ENCODE measurements around the gene NT5C1B.

DNA sequence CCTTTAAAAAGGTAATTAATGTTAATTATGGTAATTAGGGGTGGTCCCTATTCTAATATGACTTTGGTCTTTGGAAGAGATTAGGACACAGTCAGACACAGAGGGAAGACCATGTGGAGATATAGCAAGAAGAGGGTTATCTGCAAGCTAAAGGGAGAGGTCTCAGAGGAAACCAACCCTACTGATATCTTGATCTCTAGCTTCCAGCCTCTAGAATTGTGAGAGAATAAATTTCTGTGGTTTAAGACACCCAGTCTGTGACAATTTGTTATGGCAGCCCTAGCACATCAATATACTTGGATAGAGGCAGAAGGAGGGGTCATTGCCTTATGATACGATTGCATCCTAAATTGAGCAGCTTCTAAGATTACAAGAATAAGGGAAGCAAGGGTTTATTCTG, 21.3 kb upstream of the NT5C1B start:
- TF ChIP-seq RARB (CRISPR knock-in tag; IDR thresholded peaks at IDR 0.05) = no peak
- TF ChIP-seq GLIS3 (CRISPR knock-in tag; IDR thresholded peaks at IDR 0.05) = no peak
- TF ChIP-seq PPARA (CRISPR knock-in tag; IDR thresholded peaks at IDR 0.05; ENCODE audit: borderline replicate concordance) = no peak
- no peak for TF ChIP-seq ZFP3 (CRISPR knock-in tag; IDR thresholded peaks at IDR 0.05)
- TF ChIP-seq TOX (CRISPR knock-in tag; IDR thresholded peaks at IDR 0.05; ENCODE audit: borderline replicate concordance) = no peak
- no peak for TF ChIP-seq ZNF565 (CRISPR knock-in tag; conservative IDR thresholded peaks at IDR 0.05; ENCODE audit: low read depth)
- no peak for TF ChIP-seq ARNTL (CRISPR knock-in tag; IDR thresholded peaks at IDR 0.05; ENCODE audit: borderline replicate concordance, low read depth)
- TF ChIP-seq OSR1 (CRISPR knock-in tag; IDR thresholded peaks at IDR 0.05) = no peak

All from SK-N-SH treated with all-trans-retinoic acid at 6 μM for 48 hours (cell line).